ENCODE measurements around the gene SYT9. TPM values are rescaled to one million over a fixed set of nuclear protein-coding genes. Genes with fewer than 3 reads are reported as not detected.

SYT9 gene
- polyA plus RNA-seq, 3 donors, result not detected

GRCh38 chr11:7268758-7269157 lies 17.1 kb downstream of the SYT9 start:
- WGBS (ENCODE audit: insufficient coverage), result no CpG with 5 or more reads among the region's 1 CpG
- H3K4me1 ChIP-seq (ENCODE audit: control insufficient read depth in 1 of 2, insufficient read depth in 2 of 2, low read length in 2 of 2), result no peaks in the 10 kb centered on the region
- no peak overlapping the region for H3K27ac ChIP-seq (ENCODE audit: low read depth in 1 of 2, low read length in 2 of 2)

DNA sequence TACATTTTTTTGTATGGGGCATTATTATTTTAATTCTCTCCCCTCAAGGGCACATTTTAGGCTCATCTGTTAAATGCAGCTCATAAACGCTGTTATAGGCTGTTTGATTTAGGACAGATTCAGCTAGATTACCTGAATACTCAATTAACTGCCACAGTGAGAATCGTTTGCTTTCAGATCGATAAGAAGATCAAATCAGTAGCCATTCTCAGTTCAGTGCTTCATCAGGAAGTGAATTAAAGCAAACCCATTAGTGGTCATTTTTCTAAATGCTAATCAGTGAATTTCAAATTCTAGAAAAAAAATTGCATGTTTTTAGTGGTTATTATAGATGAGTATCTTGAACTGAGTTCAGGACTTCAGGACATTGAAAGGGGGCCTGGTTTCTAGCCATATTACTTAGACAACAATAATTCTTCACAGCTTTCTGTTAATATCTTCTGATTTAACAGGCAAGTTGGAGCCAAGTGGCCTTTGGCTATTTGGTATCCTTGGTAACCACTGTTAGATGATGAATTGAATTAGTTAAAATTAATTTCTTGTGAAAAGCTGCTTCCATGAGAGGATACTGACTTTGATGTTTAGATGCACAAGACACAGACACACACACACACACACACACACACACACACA lies 18.6 kb downstream of the SYT9 start:
- no peaks in the 10 kb centered on the region for H3K9me3 Mint-ChIP-seq
- H3K4me2 ChIP-seq (replicated peaks; ENCODE audit: extremely low read depth, low read length, poor library complexity, severe bottlenecking), result no peak overlapping the region

More at GRCh38 chr11:7268758-7269157, 17.1 kb downstream of the SYT9 start:
- H3K27me3 ChIP-seq (ENCODE audit: control insufficient read depth in 2 of 2, insufficient read depth in 2 of 2, low read length in 2 of 2), result no peaks in the 10 kb centered on the region
- no peak overlapping the region for H3K4me2 ChIP-seq (replicated peaks; ENCODE audit: extremely low read depth, low read length, poor library complexity, severe bottlenecking)
- intact Hi-C loops (cut with micrococcal nuclease), result no loop called here
- no peak overlapping the region for H2AFZ ChIP-seq (ENCODE audit: insufficient read depth, low read depth, low read length, poor library complexity, severe bottlenecking)
- TF ChIP-seq, protein P1, sequence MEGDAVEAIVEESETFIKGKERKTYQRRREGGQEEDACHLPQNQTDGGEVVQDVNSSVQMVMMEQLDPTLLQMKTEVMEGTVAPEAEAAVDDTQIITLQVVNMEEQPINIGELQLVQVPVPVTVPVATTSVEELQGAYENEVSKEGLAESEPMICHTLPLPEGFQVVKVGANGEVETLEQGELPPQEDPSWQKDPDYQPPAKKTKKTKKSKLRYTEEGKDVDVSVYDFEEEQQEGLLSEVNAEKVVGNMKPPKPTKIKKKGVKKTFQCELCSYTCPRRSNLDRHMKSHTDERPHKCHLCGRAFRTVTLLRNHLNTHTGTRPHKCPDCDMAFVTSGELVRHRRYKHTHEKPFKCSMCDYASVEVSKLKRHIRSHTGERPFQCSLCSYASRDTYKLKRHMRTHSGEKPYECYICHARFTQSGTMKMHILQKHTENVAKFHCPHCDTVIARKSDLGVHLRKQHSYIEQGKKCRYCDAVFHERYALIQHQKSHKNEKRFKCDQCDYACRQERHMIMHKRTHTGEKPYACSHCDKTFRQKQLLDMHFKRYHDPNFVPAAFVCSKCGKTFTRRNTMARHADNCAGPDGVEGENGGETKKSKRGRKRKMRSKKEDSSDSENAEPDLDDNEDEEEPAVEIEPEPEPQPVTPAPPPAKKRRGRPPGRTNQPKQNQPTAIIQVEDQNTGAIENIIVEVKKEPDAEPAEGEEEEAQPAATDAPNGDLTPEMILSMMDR (IDR thresholded peaks at IDR 0.05), result no peak
- H3K36me3 Mint-ChIP-seq, result no peaks in the 10 kb centered on the region
- DNase-seq, result no peak
- no peak overlapping the region for H3K27ac Mint-ChIP-seq
- no peak overlapping the region for H3K4me3 ChIP-seq (replicated peaks in 1 of 3; ENCODE audit: low read depth in 2 of 3, low read length in 3 of 3)
- H3K9me3 ChIP-seq (replicated peaks in 1 of 2; ENCODE audit: control insufficient read depth in 1 of 2, insufficient read depth in 1 of 2, low read length in 2 of 2), result no peaks in the 10 kb centered on the region
- H3K36me3 ChIP-seq (replicated peaks in 1 of 2; ENCODE audit: control insufficient read depth in 1 of 2, insufficient read depth in 2 of 2, low read length in 2 of 2), result no peaks in the 10 kb centered on the region
- no peaks in the 10 kb centered on the region for H3K79me2 ChIP-seq (ENCODE audit: insufficient read depth, low read length)
- no peak overlapping the region for H3K4me3 Mint-ChIP-seq
- H3K27me3 Mint-ChIP-seq (ENCODE audit: low read depth in 3 of 3), result peaks cover 0 to 5% (median 0%) of the 10 kb centered on the region in 3 donors
- H4K20me1 ChIP-seq (ENCODE audit: insufficient read depth, low read length), result no peaks in the 10 kb centered on the region
- no peaks in the 10 kb centered on the region for H3K4me1 Mint-ChIP-seq
- no peaks in the 10 kb centered on the region for H3K9me3 Mint-ChIP-seq
- no peak overlapping the region for H3K9ac ChIP-seq (ENCODE audit: insufficient read depth, low read length, poor library complexity, severe bottlenecking)

More for the DNA sequence above, 18.6 kb downstream of the SYT9 start:
- H3K9me3 ChIP-seq (replicated peaks in 1 of 2; ENCODE audit: control insufficient read depth in 1 of 2, insufficient read depth in 1 of 2, low read length in 2 of 2), result no peaks in the 10 kb centered on the region
- H3K4me1 ChIP-seq (ENCODE audit: control insufficient read depth in 1 of 2, insufficient read depth in 2 of 2, low read length in 2 of 2), result no peaks in the 10 kb centered on the region
- no peak overlapping the region for H3K9ac ChIP-seq (ENCODE audit: insufficient read depth, low read length, poor library complexity, severe bottlenecking)
- H3K4me1 Mint-ChIP-seq, result no peaks in the 10 kb centered on the region
- H3K4me3 ChIP-seq (replicated peaks in 1 of 3; ENCODE audit: low read depth in 2 of 3, low read length in 3 of 3), result no peak overlapping the region
- H4K20me1 ChIP-seq (ENCODE audit: insufficient read depth, low read length), result no peaks in the 10 kb centered on the region
- TF ChIP-seq, protein P1 (IDR thresholded peaks at IDR 0.05), result no peak
- no peak for DNase-seq
- intact Hi-C loops (cut with micrococcal nuclease), result no loop called here
- H3K79me2 ChIP-seq (ENCODE audit: insufficient read depth, low read length), result no peaks in the 10 kb centered on the region
- H3K27ac ChIP-seq (ENCODE audit: low read depth in 1 of 2, low read length in 2 of 2), result no peak overlapping the region
- H3K4me3 Mint-ChIP-seq, result no peak overlapping the region
- H3K27ac Mint-ChIP-seq, result no peak overlapping the region
- H3K27me3 ChIP-seq (ENCODE audit: control insufficient read depth in 2 of 2, insufficient read depth in 2 of 2, low read length in 2 of 2), result no peaks in the 10 kb centered on the region
- no peaks in the 10 kb centered on the region for H3K36me3 Mint-ChIP-seq
- H3K36me3 ChIP-seq (replicated peaks in 1 of 2; ENCODE audit: control insufficient read depth in 1 of 2, insufficient read depth in 2 of 2, low read length in 2 of 2), result no peaks in the 10 kb centered on the region
- peaks cover 0 to 5% (median 2%) of the 10 kb centered on the region in 3 donors for H3K27me3 Mint-ChIP-seq (ENCODE audit: low read depth in 3 of 3)
- WGBS (ENCODE audit: insufficient coverage), result 100% methylated on average over 1 of the region's 3 CpGs
- no peak overlapping the region for H2AFZ ChIP-seq (ENCODE audit: insufficient read depth, low read depth, low read length, poor library complexity, severe bottlenecking)
